OCI-LY7 (cell line): ENCODE data around the gene EYS. TPM values are rescaled to one million over a fixed set of nuclear protein-coding genes. Genes with fewer than 3 reads are reported as not detected.

Experiments
- BruUV-seq: library from RNA; stranded (reverse); fragments of 400-500 nt; replicated peaks from 2 replicates; lab custom pipeline; 2021; lab: Mats Ljungman, UMichigan
- CTCF ChIA-PET: fragments of 300-600 bp; sonication (Branson Sonifier 250); formaldehyde crosslinking; loops from one replicate; lab custom pipeline; 2022; ENCODE audit warnings: antibody characterized with exemption; ENCODE audit not compliant: unreplicated experiment; lab: Charles Lee
- POLR2A ChIA-PET: fragments of 300-600 bp; sonication (Branson Sonifier 250); formaldehyde crosslinking; loops from one replicate; lab custom pipeline; 2022; ENCODE audit warnings: antibody characterized with exemption; lab: Charles Lee
- DNase-seq: peaks from one replicate; pipeline ENCODE4 v3.0.0-alpha.2; 2015; ENCODE audit warnings: low spot score
- H2AFZ ChIP-seq: fragments of 200-600 bp; sonication (generic), shearing (Covaris generic); 2 replicates; pipeline ENCODE4 v1.6.1; 2014; ENCODE audit warnings: mild to moderate bottlenecking, antibody characterized with exemption, low read length, moderate library complexity
- H3K27ac ChIP-seq: fragments of 200-600 bp; sonication (generic); 2 replicates; pipeline ENCODE4 v1.5.1; 2014; ENCODE audit warnings: mixed run types, low read depth, mild to moderate bottlenecking, moderate library complexity, low read length, inconsistent platforms; ENCODE audit not compliant: poor library complexity, severe bottlenecking
- H3K36me3 ChIP-seq: fragments of 200-600 bp; sonication (generic); 2 replicates; pipeline ENCODE4 v1.6.1; 2014; ENCODE audit warnings: mild to moderate bottlenecking, antibody characterized with exemption, low read length, moderate library complexity, mixed read lengths; ENCODE audit not compliant: insufficient read depth
- H3K4me1 ChIP-seq: fragments of 200-600 bp; sonication (generic); 2 replicates; pipeline ENCODE4 v1.5.1; 2014; ENCODE audit warnings: mild to moderate bottlenecking, low read length; ENCODE audit not compliant: insufficient read depth, poor library complexity, severe bottlenecking
- H3K4me2 ChIP-seq: fragments of 200-600 bp; sonication (generic); 2 replicates; pipeline ENCODE4 v1.6.1; 2014; ENCODE audit warnings: mild to moderate bottlenecking, low read length
- H3K4me3 ChIP-seq: fragments of 200-600 bp; sonication (generic); 2 replicates; pipeline ENCODE4 v1.5.1; 2014; ENCODE audit warnings: mild to moderate bottlenecking, low read depth, low read length; ENCODE audit not compliant: poor library complexity, severe bottlenecking
- H3K79me2 ChIP-seq: fragments of 200-600 bp; sonication (generic); 2 replicates; pipeline ENCODE4 v1.6.1; 2016; ENCODE audit warnings: low read depth, mild to moderate bottlenecking, low read length, moderate library complexity, mixed read lengths; ENCODE audit not compliant: insufficient read depth
- H3K9me2 ChIP-seq: fragments of 200-600 bp; sonication (generic); 2 replicates; pipeline ENCODE4 v1.6.1; 2016; ENCODE audit warnings: mild to moderate bottlenecking, low read length, mixed read lengths; ENCODE audit not compliant: insufficient read depth
- H3K9me3 ChIP-seq: fragments of 200-600 bp; sonication (generic); 2 replicates; pipeline ENCODE4 v1.6.1; 2014; ENCODE audit warnings: mild to moderate bottlenecking, mixed run types, low read length, mixed read lengths
- H4K20me1 ChIP-seq: fragments of 200-600 bp; sonication (generic); 2 replicates; pipeline ENCODE4 v1.6.1; 2014; ENCODE audit warnings: mild to moderate bottlenecking, antibody characterized with exemption, low read length, moderate library complexity, mixed read lengths; ENCODE audit not compliant: insufficient read depth
- CTCF ChIP-seq: fragments of 200-600 bp; sonication (generic); conservative IDR thresholded peaks from 2 replicates; pipeline ENCODE4 v1.5.1; 2014; ENCODE audit warnings: mild to moderate bottlenecking, antibody characterized with exemption, low read length, moderate library complexity, mixed read lengths
- EZH2phosphoT487 ChIP-seq: fragments of 200-600 bp; sonication (generic); IDR thresholded peaks from 2 replicates; pipeline ENCODE4 v1.6.1; 2018; ENCODE audit warnings: low read depth, borderline replicate concordance, mild to moderate bottlenecking, mixed run types, antibody characterized with exemption, low read length, moderate library complexity, mixed read lengths
- intact Hi-C: fragments of 100-400 bp; cut with micrococcal nuclease; formaldehyde crosslinking; loops from one replicate; pipeline ENCODE4 v1.10.0; 2022; ENCODE audit not compliant: unreplicated experiment
- total RNA-seq, 2 experiments: library from RNA; depleted of rRNA in 1 of 2; stranded (reverse); fragments of >200 nt in 1 of 2; shearing (Covaris generic) in 1 of 2; gene quantifications; 2 replicates each; pipeline ENCODE4 v1.2.3, GENCODE V29; 2014 to 2022

The EYS gene
- total RNA-seq, 2 experiments from 2014 or later = not detected

- no peak for TF ChIP-seq EZH2phosphoT487
- H2AFZ ChIP-seq = no peak overlapping the region
- intact Hi-C loops = no loop called here
- no peak overlapping the region for H3K27ac ChIP-seq
- no peaks in the 10 kb centered on the region for H3K79me2 ChIP-seq
- ChIA-PET POLR2A (no interaction called here), CTCF (no interaction called here)
- H4K20me1 ChIP-seq = no peaks in the 10 kb centered on the region
- no peaks in the 10 kb centered on the region for H3K36me3 ChIP-seq
- no peak overlapping the region for H3K4me3 ChIP-seq
- H3K9me2 ChIP-seq = no peaks in the 10 kb centered on the region
- no peaks in the 10 kb centered on the region for H3K4me1 ChIP-seq
- no TSS peak for BruUV-seq
- DNase-seq = no peak
- H3K9me3 ChIP-seq = no peaks in the 10 kb centered on the region
- H3K4me2 ChIP-seq = no peak overlapping the region
These were observed 160.1 kb downstream of the EYS start for GRCh38 chr6:65546894-65547293.

GRCh38 chr6:65545920-65546319 lies 161.1 kb downstream of the EYS start:
- Histone ChIP-seq H2AFZ (no peak overlapping the region), H3K9me2 (no peaks in the 10 kb centered on the region), H3K9me3 (no peaks in the 10 kb centered on the region), H3K4me3 (no peak overlapping the region), H3K4me1 (no peaks in the 10 kb centered on the region), H3K79me2 (no peaks in the 10 kb centered on the region), H4K20me1 (no peaks in the 10 kb centered on the region), H3K27ac (no peak overlapping the region), H3K4me2 (no peak overlapping the region), H3K36me3 (no peaks in the 10 kb centered on the region)
- TF ChIP-seq CTCF = no peak
- ChIA-PET CTCF (no interaction called here), POLR2A (no interaction called here)
- BruUV-seq = no TSS peak
- no peak for DNase-seq
- intact Hi-C loops = no loop called here

DNA sequence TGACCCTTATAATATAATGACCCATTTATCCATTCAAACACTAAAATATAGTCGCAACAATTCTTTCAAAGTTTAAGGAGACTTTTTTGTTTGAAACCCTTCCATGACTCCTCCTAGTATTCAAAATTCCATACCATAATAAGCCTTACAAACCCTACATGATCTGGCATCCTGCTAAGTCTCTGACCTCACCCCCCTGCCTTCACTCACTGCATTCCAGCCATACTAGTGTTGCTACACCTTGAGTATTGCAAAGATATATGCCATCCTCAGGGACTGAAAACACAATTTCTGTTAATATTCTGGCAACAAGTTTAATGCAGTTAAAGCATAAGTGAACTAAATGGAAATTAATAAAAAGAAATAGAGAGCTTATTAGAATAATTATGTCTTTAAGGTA lies 168.4 kb downstream of the EYS start:
- ChIA-PET POLR2A (no interaction called here), CTCF (no interaction called here)
- Histone ChIP-seq H3K9me3 (no peaks in the 10 kb centered on the region), H3K4me3 (no peak overlapping the region), H2AFZ (no peak overlapping the region), H3K4me1 (no peaks in the 10 kb centered on the region), H3K27ac (no peak overlapping the region), H3K79me2 (no peaks in the 10 kb centered on the region), H3K4me2 (no peak overlapping the region), H3K9me2 (no peaks in the 10 kb centered on the region), H3K36me3 (no peaks in the 10 kb centered on the region), H4K20me1 (no peaks in the 10 kb centered on the region)
- no TSS peak for BruUV-seq
- DNase-seq = no peak
- TF ChIP-seq CTCF (no peak), EZH2phosphoT487 (no peak)
- intact Hi-C loops = no loop called here
